GM03348 (cell line): ENCODE data around the gene THADA.
"Not testable (repeated sequence)": the region's sequence is repeated elsewhere in the genome, so short reads cannot be mapped to it uniquely, and the experiment has no call there.

ENCODE experiments used
- DNase-seq: peaks from one replicate; pipeline ENCODE4 v3.0.0; 2012; ENCODE audit warnings: low spot score

The THADA gene

DNA sequence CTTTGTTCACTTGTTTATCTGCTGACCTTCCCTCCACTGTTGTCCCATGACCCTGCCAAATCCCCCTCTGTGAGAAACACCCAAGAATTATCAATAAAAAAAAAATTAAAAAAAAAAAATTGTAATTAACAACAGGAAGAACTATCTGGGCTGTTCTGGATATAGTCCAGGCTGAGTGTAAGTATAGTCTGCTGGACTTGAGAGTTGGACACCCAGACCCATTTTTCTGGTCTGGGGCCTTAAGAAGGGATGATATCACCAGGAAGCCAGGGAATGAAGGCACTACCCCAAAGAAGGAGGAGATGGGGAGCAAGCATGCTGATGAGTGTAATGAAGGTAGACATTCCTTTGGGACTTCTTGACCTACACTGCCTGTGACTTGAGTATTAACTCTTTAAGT lies 297.3 kb downstream of the THADA start:
- DNase-seq = no peak

DNA sequence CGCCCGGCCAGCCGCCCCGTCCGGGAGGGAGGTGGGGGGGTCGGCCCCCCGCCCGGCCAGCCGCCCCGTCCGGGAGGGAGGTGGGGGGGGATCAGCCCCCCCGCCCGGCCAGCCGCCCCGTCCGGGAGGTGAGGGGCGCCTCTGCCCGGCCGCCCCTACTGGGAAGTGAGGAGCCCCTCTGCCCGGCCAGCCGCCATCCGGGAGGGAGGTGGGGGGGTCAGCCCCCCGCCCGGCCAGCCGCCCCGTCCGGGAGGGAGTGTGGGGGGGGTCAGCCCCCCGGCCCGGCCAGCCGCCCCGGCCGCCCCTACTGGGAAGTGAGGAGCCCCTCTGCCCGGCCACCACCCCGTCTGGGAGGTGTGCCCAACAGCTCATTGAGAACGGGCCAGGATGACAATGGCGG lies 298.1 kb downstream of the THADA start:
- DNase-seq = not testable (repeated sequence)

DNA sequence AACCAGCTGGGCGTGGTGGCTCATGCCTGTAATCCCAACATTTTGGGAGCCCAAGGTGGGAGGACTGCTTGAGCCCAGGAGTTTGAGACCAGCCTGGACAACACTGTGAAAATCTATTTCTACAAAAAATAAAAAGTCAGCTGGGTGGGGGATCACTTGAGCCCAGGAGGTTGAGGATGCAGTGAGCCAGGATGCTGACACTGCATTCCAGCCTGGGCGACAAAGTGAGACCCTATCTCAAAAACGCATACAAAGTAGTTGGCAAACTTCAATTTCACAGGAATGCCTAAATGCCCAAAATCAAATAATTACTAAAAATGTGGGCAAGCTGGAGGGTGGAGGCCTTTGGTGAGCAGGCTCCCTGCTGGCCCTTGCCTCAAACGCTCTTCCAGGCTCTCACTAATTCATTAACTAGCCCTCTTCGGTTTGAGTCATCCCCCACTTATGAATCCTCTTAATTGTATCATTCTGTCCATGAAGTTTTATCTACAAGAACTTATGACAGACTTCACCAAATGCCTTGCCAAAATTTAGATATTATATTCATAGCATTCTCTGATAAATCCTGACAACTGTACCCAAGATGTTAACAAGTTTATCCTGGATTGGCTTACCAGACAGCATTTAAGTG lies 300.8 kb downstream of the THADA start:
- DNase-seq = no peak

- peak; percentile 91 for DNase-seq
Observed at GRCh38 chr2:43293744-43294695, 301.8 kb downstream of the THADA start.

GRCh38 chr2:43292851-43293743 lies 302.7 kb downstream of the THADA start:
- DNase-seq = no peak

DNA sequence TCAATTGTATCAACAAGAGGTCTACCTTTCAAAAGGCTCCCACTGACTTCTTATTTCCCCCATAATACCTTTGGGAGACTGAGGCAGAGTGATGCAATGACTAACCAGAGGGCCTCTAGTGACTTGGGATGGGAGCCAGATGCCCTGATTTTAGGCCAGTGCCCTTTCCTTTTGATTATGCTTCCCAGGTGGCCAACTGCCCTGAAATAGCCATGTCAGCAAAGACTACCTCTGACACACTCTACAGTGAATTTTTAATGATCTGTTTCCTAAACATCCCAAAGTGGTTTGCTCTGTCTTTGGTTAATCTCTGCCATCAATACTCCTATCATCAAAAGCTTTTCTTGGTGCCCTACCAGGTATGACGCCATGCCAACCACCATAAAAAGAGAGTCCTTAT lies 303.5 kb downstream of the THADA start:
- DNase-seq = no peak

- DNase-seq = no peak
Observed at GRCh38 chr2:43289331-43289730, 306.5 kb downstream of the THADA start.

DNA sequence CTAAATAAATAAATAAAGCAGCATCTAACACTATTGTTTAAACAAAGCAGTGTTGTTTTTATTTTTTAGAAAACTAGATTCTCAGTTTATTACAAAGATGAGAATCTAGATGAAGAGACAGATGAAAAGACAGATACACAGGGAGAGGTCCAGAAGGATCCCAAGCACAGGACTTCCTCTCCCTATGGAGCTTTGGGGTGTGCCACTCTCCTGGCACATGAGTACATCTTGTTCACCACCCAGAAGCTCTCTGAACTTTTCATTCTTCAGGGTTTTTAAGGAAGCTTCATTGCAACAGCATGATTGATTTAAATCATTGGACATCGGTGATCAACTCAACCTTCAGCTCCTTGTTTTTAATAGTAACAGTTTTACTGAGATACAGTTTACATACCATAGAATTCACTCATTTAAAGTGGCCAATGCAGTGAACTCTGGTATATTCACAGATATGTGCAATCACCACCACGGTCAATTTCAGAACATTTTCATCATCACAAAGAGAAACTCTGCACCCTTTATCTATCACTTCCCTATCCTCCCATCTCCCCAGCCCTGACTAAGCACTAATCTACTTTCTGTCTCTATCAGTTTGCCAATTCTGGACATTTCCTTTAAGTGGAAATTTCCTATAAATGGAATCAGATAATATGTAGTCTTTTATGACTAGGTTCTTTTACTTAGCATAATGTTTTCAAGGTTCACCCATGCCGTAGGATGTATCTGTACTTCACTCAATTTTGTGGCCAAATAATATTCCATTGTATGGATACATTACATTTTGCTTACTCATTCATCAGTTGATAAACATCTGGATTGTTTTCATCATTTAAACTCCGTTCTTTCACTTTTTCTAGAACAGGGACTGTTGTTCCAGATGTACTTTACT lies 307.2 kb downstream of the THADA start:
- DNase-seq = no peak

GRCh38 chr2:43285987-43286386 lies 309.9 kb downstream of the THADA start:
- no peak for DNase-seq

- no peak for DNase-seq
Observed at GRCh38 chr2:43284967-43285366, 310.9 kb downstream of the THADA start.

DNA sequence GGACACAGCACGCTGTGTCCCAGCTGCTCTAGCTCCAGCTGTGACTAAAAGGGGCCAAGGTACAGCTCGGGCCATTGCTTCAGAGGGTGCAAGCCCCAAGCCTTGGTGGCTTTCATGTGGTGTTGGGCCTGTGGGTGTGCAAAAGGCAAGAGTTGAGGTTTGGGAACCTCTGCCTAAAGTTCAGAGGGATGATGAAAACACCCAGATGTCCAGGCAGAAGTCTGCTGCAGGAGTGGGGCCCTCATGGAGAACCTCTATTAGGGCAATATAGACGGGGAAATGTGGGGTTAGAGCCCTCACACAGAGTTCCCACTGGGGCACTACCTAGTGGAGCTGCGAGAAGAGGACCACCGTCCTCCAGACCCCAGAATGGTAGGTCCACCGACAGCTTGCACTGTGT lies 311.5 kb downstream of the THADA start:
- not testable (repeated sequence) for DNase-seq

DNA sequence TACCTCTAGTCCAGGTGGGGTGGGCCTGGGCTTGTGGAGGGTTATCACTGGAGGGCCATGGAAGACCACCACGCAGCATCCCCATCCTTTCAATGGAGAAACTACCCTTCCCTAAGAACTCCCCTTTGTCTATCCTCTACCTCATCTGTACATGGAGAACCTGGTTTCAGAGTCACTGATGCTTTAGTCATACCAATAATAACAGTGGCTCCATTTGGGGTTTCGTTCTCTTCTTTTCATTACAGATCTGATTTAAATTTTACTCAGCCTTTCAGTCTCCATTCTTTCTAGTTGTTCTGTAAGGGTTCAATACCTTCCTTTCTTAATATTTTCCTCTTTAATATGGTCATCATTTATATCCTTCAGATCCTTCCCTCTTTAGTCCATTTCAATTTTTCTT lies 314.8 kb downstream of the THADA start:
- no peak for DNase-seq

DNA sequence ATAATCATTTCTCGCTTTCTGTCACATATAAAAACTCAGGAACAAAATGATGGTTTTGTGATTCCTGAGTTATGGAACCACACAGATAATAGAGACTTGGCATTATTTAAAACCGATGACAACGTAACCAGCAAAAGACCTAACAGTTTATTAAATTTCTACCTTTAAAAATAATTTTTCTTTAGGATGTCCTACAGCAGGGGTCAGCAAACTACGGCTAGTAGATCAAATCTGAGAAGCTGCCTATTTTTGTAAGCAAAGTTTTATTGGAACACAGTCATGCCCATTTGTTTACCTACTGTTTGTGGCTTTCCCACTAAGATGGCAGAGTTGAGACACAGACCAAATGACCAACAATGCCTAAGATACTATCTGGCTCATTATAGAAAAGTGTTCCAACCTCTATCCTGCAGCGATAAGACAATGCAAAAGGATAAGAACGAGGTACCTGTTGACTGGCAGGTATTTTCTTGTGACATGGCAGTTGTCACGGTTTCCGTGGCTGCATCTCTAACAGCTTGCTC lies 316.5 kb downstream of the THADA start:
- DNase-seq = no peak

DNA sequence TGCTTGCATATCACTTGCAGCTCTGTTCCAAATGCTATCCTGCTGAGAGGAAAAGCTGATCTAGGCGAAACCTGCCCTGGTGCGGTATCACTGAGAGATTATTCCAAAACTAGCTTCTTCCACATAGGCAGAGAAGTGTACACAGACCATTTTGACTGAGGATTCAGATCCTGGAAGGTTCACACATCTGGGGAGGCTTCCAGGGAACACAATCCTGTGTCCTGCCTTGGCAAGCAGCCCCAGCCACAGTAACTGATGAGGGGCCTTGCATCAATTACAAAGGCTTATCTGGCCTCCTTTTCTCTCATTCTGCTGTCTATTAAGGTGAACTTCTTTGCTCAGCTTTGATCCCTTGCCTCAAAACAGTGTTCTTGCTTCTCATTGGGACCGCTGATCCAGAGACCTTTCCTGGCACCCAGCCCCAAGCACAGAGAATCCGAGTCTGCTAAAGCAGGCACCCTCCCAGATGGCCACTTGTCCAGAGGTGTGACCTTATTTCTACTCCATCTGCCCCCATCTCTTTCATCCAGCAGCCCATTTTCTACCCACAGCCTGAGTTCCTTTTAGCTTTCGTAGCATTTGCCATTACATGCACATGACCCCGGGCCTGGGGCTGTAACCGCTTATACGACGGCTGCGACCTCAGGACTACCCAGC lies 317.1 kb downstream of the THADA start:
- no peak for DNase-seq

GRCh38 chr2:43276962-43277391 lies 318.9 kb downstream of the THADA start:
- DNase-seq = peak; percentile 22

- DNase-seq = peak; percentile 17
Observed at GRCh38 chr2:43276266-43276941, 319.4 kb downstream of the THADA start.

- no peak for DNase-seq
Observed at GRCh38 chr2:43274721-43275120, 321.1 kb downstream of the THADA start.

- no peak for DNase-seq
Observed at GRCh38 chr2:43274055-43274454, 321.8 kb downstream of the THADA start.

DNA sequence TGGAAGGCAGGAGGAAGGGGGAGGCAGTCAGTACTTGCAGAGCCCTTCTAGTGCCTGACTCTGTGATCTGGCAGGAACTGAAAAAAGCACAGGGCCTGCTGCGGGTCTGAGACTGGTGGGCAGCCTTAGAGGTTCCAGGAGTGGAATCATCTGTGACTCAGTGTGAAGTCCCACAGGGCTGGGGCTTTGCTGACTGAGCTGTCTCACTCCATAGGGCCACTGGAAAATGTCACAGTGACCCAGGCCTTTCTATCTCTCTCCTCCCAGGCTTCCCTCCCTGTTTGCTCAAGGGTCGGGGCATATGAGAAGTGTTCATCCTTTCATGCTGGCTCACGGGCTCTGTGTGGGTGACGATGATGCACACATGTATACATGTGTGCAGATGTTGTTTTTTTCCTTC lies 322.3 kb downstream of the THADA start:
- DNase-seq = peak; percentile 42
